Measurements from ENCODE around the gene SURF4. TPM values are rescaled to one million over a fixed set of nuclear protein-coding genes. Genes with fewer than 3 reads are reported as not detected.
A peak's percentile ranks its signal among the peaks of the same experiment; 100 is the strongest.

SURF4 gene
- polyA plus RNA-seq, 3 donors = 61.4 to 175 (median 157) TPM

DNA sequence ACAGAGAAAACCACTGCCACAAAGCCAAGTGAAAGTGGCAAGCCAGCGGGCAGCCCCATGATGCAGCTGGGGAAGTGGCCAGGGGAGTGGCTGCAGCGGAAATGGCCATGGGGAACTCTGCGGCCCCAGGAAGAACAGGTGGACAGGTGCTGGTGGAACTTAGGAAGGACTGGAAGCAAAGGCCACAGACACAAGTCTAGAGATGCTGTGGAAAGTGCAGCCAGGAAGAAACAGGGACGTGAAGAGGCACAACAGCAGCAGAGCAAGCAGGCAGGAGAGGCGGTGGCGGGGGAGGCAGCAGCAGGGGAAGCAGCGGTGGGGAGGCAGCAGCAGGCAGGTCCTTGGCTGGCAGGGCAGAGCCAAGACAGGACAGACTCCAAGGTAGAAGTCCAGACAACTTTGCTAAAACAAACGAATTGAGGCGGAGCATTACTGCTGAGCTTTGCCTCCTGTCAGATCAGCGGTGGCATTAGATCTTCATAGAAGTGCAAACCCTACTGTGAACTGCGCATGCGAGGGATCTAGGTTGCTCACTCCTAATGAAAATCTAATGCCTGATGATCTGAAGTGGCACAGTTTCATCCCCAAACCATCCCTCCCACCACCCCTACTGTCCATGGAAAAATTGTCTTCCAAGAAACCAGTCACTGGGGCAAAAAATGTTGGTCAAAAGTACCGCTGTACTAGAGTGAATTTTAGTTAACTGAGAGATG, 51.7 kb downstream of the SURF4 start:
- peaks cover 9% of the 10 kb centered on the region for H4K20me1 ChIP-seq (ENCODE audit: insufficient read depth, low read length)
- no peak overlapping the region for H3K4me3 ChIP-seq (replicated peaks in 1 of 3; ENCODE audit: low read depth in 2 of 3, low read length in 3 of 3)
- Mint-ChIP-seq H3K9me3 (peaks cover 0 to 4% (median 0%) of the 10 kb centered on the region in 7 donors), H3K4me3 (no peak overlapping the region), H3K27me3 (ENCODE audit: low read depth in 3 of 3) (peaks cover 5 to 15% (median 5%) of the 10 kb centered on the region in 3 donors), H3K36me3 (peaks cover 0 to 4% of the 10 kb centered on the region in 2 donors), H3K4me1 (peaks cover 5% of the 10 kb centered on the region), H3K27ac (peak overlapping the region in 1 of 7 donors; percentile 21)
- no peaks in the 10 kb centered on the region for H3K36me3 ChIP-seq (replicated peaks in 1 of 2; ENCODE audit: control insufficient read depth in 1 of 2, insufficient read depth in 2 of 2, low read length in 2 of 2)
- H3K4me2 ChIP-seq (replicated peaks; ENCODE audit: extremely low read depth, low read length, poor library complexity, severe bottlenecking) = no peak overlapping the region
- H2AFZ ChIP-seq (ENCODE audit: insufficient read depth, low read depth, low read length, poor library complexity, severe bottlenecking) = no peak overlapping the region
- intact Hi-C loops (cut with micrococcal nuclease) = no loop called here
- no peaks in the 10 kb centered on the region for H3K79me2 ChIP-seq (ENCODE audit: insufficient read depth, low read length)
- no peak overlapping the region for H3K27ac ChIP-seq (ENCODE audit: low read depth in 1 of 2, low read length in 2 of 2)
- H3K9ac ChIP-seq (ENCODE audit: insufficient read depth, low read length, poor library complexity, severe bottlenecking) = no peak overlapping the region
- no peak for DNase-seq
- H3K27me3 ChIP-seq (ENCODE audit: control insufficient read depth in 2 of 2, insufficient read depth in 2 of 2, low read length in 2 of 2) = no peaks in the 10 kb centered on the region
- H3K9me3 ChIP-seq (replicated peaks in 1 of 2; ENCODE audit: control insufficient read depth in 1 of 2, insufficient read depth in 1 of 2, low read length in 2 of 2) = no peaks in the 10 kb centered on the region
- no peaks in the 10 kb centered on the region for H3K4me1 ChIP-seq (ENCODE audit: control insufficient read depth in 1 of 2, insufficient read depth in 2 of 2, low read length in 2 of 2)
- TF ChIP-seq CTCF (IDR thresholded peaks at IDR 0.05) = no peak
- whole genome bisulfite sequencing (ENCODE audit: insufficient coverage) = 85% methylated on average over 11 of the region's 13 CpGs

- Histone ChIP-seq H3K36me3 (replicated peaks in 1 of 2; ENCODE audit: control insufficient read depth in 1 of 2, insufficient read depth in 2 of 2, low read length in 2 of 2) (no peaks in the 10 kb centered on the region), H3K4me2 (replicated peaks; ENCODE audit: extremely low read depth, low read length, poor library complexity, severe bottlenecking) (no peak overlapping the region), H4K20me1 (ENCODE audit: insufficient read depth, low read length) (peaks cover 3% of the 10 kb centered on the region), H3K9ac (ENCODE audit: insufficient read depth, low read length, poor library complexity, severe bottlenecking) (no peak overlapping the region), H3K4me3 (replicated peaks in 1 of 3; ENCODE audit: low read depth in 2 of 3, low read length in 3 of 3) (no peak overlapping the region), H2AFZ (ENCODE audit: insufficient read depth, low read depth, low read length, poor library complexity, severe bottlenecking) (no peak overlapping the region), H3K79me2 (ENCODE audit: insufficient read depth, low read length) (no peaks in the 10 kb centered on the region), H3K27me3 (ENCODE audit: control insufficient read depth in 2 of 2, insufficient read depth in 2 of 2, low read length in 2 of 2) (no peaks in the 10 kb centered on the region), H3K9me3 (replicated peaks in 1 of 2; ENCODE audit: control insufficient read depth in 1 of 2, insufficient read depth in 1 of 2, low read length in 2 of 2) (no peaks in the 10 kb centered on the region), H3K4me1 (ENCODE audit: control insufficient read depth in 1 of 2, insufficient read depth in 2 of 2, low read length in 2 of 2) (no peaks in the 10 kb centered on the region), H3K27ac (ENCODE audit: low read depth in 1 of 2, low read length in 2 of 2) (no peak overlapping the region)
- no peak for TF ChIP-seq CTCF (IDR thresholded peaks at IDR 0.05)
- no peak overlapping the region for H3K4me3 Mint-ChIP-seq
- intact Hi-C loops (cut with micrococcal nuclease) = no loop called here
- no peak overlapping the region for H3K27ac Mint-ChIP-seq
- peaks cover 5% of the 10 kb centered on the region for H3K4me1 Mint-ChIP-seq
- H3K27me3 Mint-ChIP-seq (ENCODE audit: low read depth in 3 of 3) = peaks cover 5 to 15% (median 5%) of the 10 kb centered on the region in 3 donors
- 93% methylated on average over 7 of the region's 10 CpGs for WGBS (ENCODE audit: insufficient coverage)
- H3K36me3 Mint-ChIP-seq = no peaks in the 10 kb centered on the region
- peaks cover 0 to 4% (median 0%) of the 10 kb centered on the region in 7 donors for H3K9me3 Mint-ChIP-seq
- no peak for DNase-seq
Observed at GRCh38 chr9:133323211-133323610, 52.6 kb downstream of the SURF4 start.

All from CD14-positive monocyte (primary cell).